Keratinocyte (primary cell): Measurements from ENCODE around the gene PLXNA1. TPM values are rescaled to one million over a fixed set of nuclear protein-coding genes. Genes with fewer than 3 reads are reported as not detected.

Experiments used
- DNase-seq: peaks from one replicate; pipeline ENCODE4 v3.0.0-alpha.2; 2011; ENCODE audit warnings: low read depth, missing footprints, low spot score
- FAIRE-seq: peaks from 2 replicates; lab custom pipeline; 2011; peaks lifted over from hg19 to GRCh38; lab: Jason Lieb, UNC
- H2AFZ ChIP-seq: 2 replicates; pipeline ENCODE4 v1.6.0; 2012; ENCODE audit warnings: low read length, control low read depth, inconsistent platforms; ENCODE audit not compliant: control insufficient read depth
- H3K27ac ChIP-seq: 2 replicates; pipeline ENCODE4 v1.5.1; 2011; ENCODE audit warnings: low read length; ENCODE audit not compliant: control insufficient read depth, insufficient read depth
- H3K27me3 ChIP-seq: 3 replicates; pipeline ENCODE4 v1.6.0; 2011; ENCODE audit warnings: low read length; ENCODE audit not compliant: control insufficient read depth, insufficient read depth; ENCODE audit errors: extremely low read depth
- H3K36me3 ChIP-seq, 2 experiments: 2 replicates in 1 of 2; 3 replicates in 1 of 2; pipeline ENCODE4 v1.5.1; 2011; ENCODE audit warnings: low read length in 2 of 2, mild to moderate bottlenecking in 1 of 2; ENCODE audit not compliant: control insufficient read depth in 2 of 2, insufficient read depth in 2 of 2; ENCODE audit errors: extremely low read depth in 1 of 2
- H3K4me1 ChIP-seq: 3 replicates; pipeline ENCODE4 v1.5.1; 2011; ENCODE audit warnings: low read length; ENCODE audit not compliant: control insufficient read depth, insufficient read depth; ENCODE audit errors: extremely low read depth
- H3K4me2 ChIP-seq: 3 replicates; pipeline ENCODE4 v1.6.0; 2011; ENCODE audit warnings: low read depth, low read length; ENCODE audit not compliant: control insufficient read depth, insufficient read depth; ENCODE audit errors: extremely low read depth
- H3K4me3 ChIP-seq, 3 experiments: fragments of 200-600 bp in 1 of 3; sonication (generic) in 1 of 3; 2 replicates in 2 of 3; 3 replicates in 1 of 3; pipeline ENCODE4 v1.5.1; 2011 to 2016; ENCODE audit warnings: low read length in 3 of 3, mild to moderate bottlenecking in 3 of 3, control low read depth in 2 of 3, inconsistent platforms in 1 of 3, low read depth in 1 of 3, mixed read lengths in 1 of 3, mixed run types in 1 of 3, moderate library complexity in 1 of 3; ENCODE audit not compliant: control insufficient read depth in 2 of 3, insufficient read depth in 2 of 3; ENCODE audit errors: extremely low read depth in 1 of 3
- H3K79me2 ChIP-seq: 2 replicates; pipeline ENCODE4 v1.6.0; 2012; ENCODE audit warnings: low read length; ENCODE audit not compliant: control insufficient read depth, insufficient read depth
- H3K9ac ChIP-seq: 3 replicates; pipeline ENCODE4 v1.6.0; 2011; ENCODE audit warnings: low read length; ENCODE audit not compliant: control insufficient read depth, insufficient read depth; ENCODE audit errors: extremely low read depth
- H3K9me1 ChIP-seq: 3 replicates; pipeline ENCODE4 v1.6.0; 2011; ENCODE audit warnings: low read length; ENCODE audit not compliant: control insufficient read depth, insufficient read depth; ENCODE audit errors: extremely low read depth
- H3K9me3 ChIP-seq: 2 replicates; pipeline ENCODE4 v1.5.1; 2012; ENCODE audit warnings: low read depth, low read length; ENCODE audit not compliant: control insufficient read depth
- H4K20me1 ChIP-seq: 3 replicates; pipeline ENCODE4 v1.6.0; 2011; ENCODE audit warnings: low read length; ENCODE audit not compliant: control insufficient read depth, insufficient read depth; ENCODE audit errors: extremely low read depth
- CTCF ChIP-seq, 3 experiments: IDR thresholded peaks in 1 of 3; conservative IDR thresholded peaks in 1 of 3; optimal IDR thresholded peaks in 1 of 3; 2 replicates in 2 of 3; 3 replicates in 1 of 3; pipeline versions ENCODE3 to v1.5.1; 2011; ENCODE audit warnings: low read length in 3 of 3, mild to moderate bottlenecking in 3 of 3, moderate library complexity in 2 of 3, control low read depth in 1 of 3, inconsistent platforms in 1 of 3; ENCODE audit not compliant: insufficient read depth in 2 of 3; ENCODE audit errors: extremely low read depth in 1 of 3
- EZH2 ChIP-seq: IDR thresholded peaks from one replicate; pipeline ENCODE4 v1.6.1; 2012; ENCODE audit warnings: inconsistent platforms, mild to moderate bottlenecking, low read length, moderate library complexity
- dilution Hi-C: fragments of 300-500 bp; cut with MboI; formaldehyde crosslinking; loops from one replicate; pipeline ENCODE4 v1.7.0; 2020; ENCODE audit warnings: low sequenced_read_pairs; ENCODE audit not compliant: extremely low pct_ligation_motif_present
- polyA plus RNA-seq, 5 experiments: library from polyadenylated mRNA; depleted of rRNA in 3 of 5; stranded (reverse) in 3 of 5; stranded (forward) in 1 of 5; unstranded in 1 of 5; fragments of >200 nt; gene quantifications; 1 replicate in 1 of 5; 2 replicates in 3 of 5; 3 replicates in 1 of 5; pipeline versions ENCODE4 v1.2.1 to v1.2.3, GENCODE V29; 2011 to 2012; ENCODE audit warnings: missing spikeins in 2 of 5, low read depth in 1 of 5, low replicate concordance in 1 of 5

PLXNA1 gene
- polyA plus RNA-seq, 1 donor (not counting 4 experiments of a cell fraction or from before 2014, with no cell fraction given): 38.4 TPM

- H3K27ac ChIP-seq: peak overlapping the region; percentile 54
- peaks cover 22% of the 10 kb centered on the region for H4K20me1 ChIP-seq
- no peaks in the 10 kb centered on the region for H3K27me3 ChIP-seq
- H3K9me3 ChIP-seq: no peaks in the 10 kb centered on the region
- no peak overlapping the region for H2AFZ ChIP-seq
- FAIRE-seq (peak; percentile 96), DNase-seq (no peak)
- H3K79me2 ChIP-seq: peaks cover 60% of the 10 kb centered on the region
- peak overlapping the region; percentile 48 for H3K4me2 ChIP-seq
- H3K4me3 ChIP-seq: no peak overlapping the region
- H3K9ac ChIP-seq: no peak overlapping the region
- peaks cover 16% of the 10 kb centered on the region for H3K4me1 ChIP-seq
- dilution Hi-C loops: no loop called here
- H3K9me1 ChIP-seq: peaks cover 9% of the 10 kb centered on the region
- TF ChIP-seq EZH2: no peak
- TF ChIP-seq CTCF (optimal IDR thresholded peaks at IDR 0.05 in 1 of 3, IDR thresholded peaks at IDR 0.05 in 1 of 3, conservative IDR thresholded peaks at IDR 0.05 in 1 of 3; ENCODE audit: extremely low read depth in 1 of 3, insufficient read depth in 2 of 3, low read length in 3 of 3): no peak
- peaks cover 36 to 42% of the 10 kb centered on the region in 2 experiments for H3K36me3 ChIP-seq
Measured at GRCh38 chr3:127005864-127006500, 23.1 kb downstream of the PLXNA1 start.

- peaks cover 51% of the 10 kb centered on the region for H3K79me2 ChIP-seq
- peaks cover 9% of the 10 kb centered on the region for H3K9me1 ChIP-seq
- TF ChIP-seq EZH2 (no peak), CTCF (optimal IDR thresholded peaks at IDR 0.05 in 1 of 3, IDR thresholded peaks at IDR 0.05 in 1 of 3, conservative IDR thresholded peaks at IDR 0.05 in 1 of 3; ENCODE audit: extremely low read depth in 1 of 3, insufficient read depth in 2 of 3, low read length in 3 of 3) (no peak)
- peaks cover 42 to 48% of the 10 kb centered on the region in 2 experiments for H3K36me3 ChIP-seq
- H3K27me3 ChIP-seq: no peaks in the 10 kb centered on the region
- no peak overlapping the region for H2AFZ ChIP-seq
- FAIRE-seq (no peak), DNase-seq (no peak)
- no peaks in the 10 kb centered on the region for H3K9me3 ChIP-seq
- no peak overlapping the region for H3K27ac ChIP-seq
- H3K4me3 ChIP-seq: no peak overlapping the region
- peaks cover 19% of the 10 kb centered on the region for H4K20me1 ChIP-seq
- peaks cover 11% of the 10 kb centered on the region for H3K4me1 ChIP-seq
- no peak overlapping the region for H3K4me2 ChIP-seq
- dilution Hi-C loops: no loop called here
- H3K9ac ChIP-seq: no peak overlapping the region
Measured at GRCh38 chr3:127006781-127007436, 24.0 kb downstream of the PLXNA1 start.
